ENCODE results near the gene A3GALT2. TPM values are rescaled to one million over a fixed set of nuclear protein-coding genes. Genes with fewer than 3 reads are reported as not detected.

A3GALT2 gene
- not detected in 5 replicates for total RNA-seq (2022; extraction: Qiagen RNA extraction)

GRCh38 chr1:33320619-33321165 lies at the start of gene A3GALT2:
Gene A3GALT2 (minus strand): TSS chr1:33321098. CDS start chr1:33321098, 0 bp downstream.

Other genes starting within 250 kb of the A3GALT2 start
- gene AZIN2, start 239.9 kb downstream of the A3GALT2 start, total RNA-seq (2022; extraction: Qiagen RNA extraction), result 0.66 to 1.2 TPM (median 0.93 TPM) in 5 replicates
- gene TRIM62, start 139.1 kb downstream of the A3GALT2 start, total RNA-seq (2022; extraction: Qiagen RNA extraction), result 2.0 to 2.3 TPM (median 2.2 TPM) in 5 replicates
- 7.9 to 12.9 TPM (median 10.5 TPM) in 5 replicates for gene ZNF362, start 64.6 kb downstream of the A3GALT2 start, total RNA-seq (2022; extraction: Qiagen RNA extraction)
- gene PHC2, start 110.0 kb upstream of the A3GALT2 start, total RNA-seq (2022; extraction: Qiagen RNA extraction), result 94.0 to 113 TPM (median 111 TPM) in 5 replicates
- 1.4 to 2.9 TPM (median 1.9 TPM) in 5 replicates for gene ZSCAN20, start 151.5 kb upstream of the A3GALT2 start, total RNA-seq (2022; extraction: Qiagen RNA extraction)